ENCODE data around the gene MSRB3. TPM values are rescaled to one million over a fixed set of nuclear protein-coding genes. Genes with fewer than 3 reads are reported as not detected.
A peak's percentile ranks its signal among the peaks of the same experiment; 100 is the strongest.
"Not testable (repeated sequence)": the region's sequence is repeated elsewhere in the genome, so short reads cannot be mapped to it uniquely, and the experiment has no call there.

The MSRB3 gene
- total RNA-seq, 4 donors from 2014 or later, result 21.7 to 56.9 (median 26.4) TPM

DNA sequence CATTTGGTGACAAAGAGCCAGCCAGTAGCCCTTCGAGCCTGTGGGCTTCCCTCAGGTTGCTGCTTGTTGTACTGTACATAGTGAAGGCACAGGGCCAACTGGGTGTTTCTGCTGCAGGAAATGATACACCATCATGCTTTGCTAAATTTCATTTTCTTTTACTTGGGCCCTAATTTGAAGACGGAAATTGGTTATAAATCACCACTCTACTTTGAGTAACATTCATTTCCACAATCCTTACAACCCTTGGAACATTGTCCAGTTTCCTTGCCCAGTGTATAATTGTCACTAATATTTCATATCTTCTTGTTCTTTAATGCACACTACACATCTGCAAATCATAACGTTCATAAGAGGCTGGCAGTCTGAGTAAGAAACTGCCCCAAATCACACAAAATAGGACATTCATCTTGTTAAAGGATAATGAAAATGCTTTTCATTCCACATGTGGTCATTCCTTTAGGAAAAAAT lies 30.2 kb downstream of the MSRB3 start:
- Histone ChIP-seq H3K27ac (peak overlapping the region in 1 of 4 donors; percentile 51), H3K4me3 (no peak overlapping the region), H3K9me3 (no peaks in the 10 kb centered on the region), H3K4me1 (peaks cover 0 to 22% (median 9%) of the 10 kb centered on the region in 4 donors), H3K36me3 (no peaks in the 10 kb centered on the region), H3K27me3 (no peaks in the 10 kb centered on the region)
- no peak for DNase-seq
- TF ChIP-seq, protein P1, sequence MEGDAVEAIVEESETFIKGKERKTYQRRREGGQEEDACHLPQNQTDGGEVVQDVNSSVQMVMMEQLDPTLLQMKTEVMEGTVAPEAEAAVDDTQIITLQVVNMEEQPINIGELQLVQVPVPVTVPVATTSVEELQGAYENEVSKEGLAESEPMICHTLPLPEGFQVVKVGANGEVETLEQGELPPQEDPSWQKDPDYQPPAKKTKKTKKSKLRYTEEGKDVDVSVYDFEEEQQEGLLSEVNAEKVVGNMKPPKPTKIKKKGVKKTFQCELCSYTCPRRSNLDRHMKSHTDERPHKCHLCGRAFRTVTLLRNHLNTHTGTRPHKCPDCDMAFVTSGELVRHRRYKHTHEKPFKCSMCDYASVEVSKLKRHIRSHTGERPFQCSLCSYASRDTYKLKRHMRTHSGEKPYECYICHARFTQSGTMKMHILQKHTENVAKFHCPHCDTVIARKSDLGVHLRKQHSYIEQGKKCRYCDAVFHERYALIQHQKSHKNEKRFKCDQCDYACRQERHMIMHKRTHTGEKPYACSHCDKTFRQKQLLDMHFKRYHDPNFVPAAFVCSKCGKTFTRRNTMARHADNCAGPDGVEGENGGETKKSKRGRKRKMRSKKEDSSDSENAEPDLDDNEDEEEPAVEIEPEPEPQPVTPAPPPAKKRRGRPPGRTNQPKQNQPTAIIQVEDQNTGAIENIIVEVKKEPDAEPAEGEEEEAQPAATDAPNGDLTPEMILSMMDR (IDR thresholded peaks at IDR 0.05), result no peak
- no peak for TF ChIP-seq POLR2AphosphoS5 (IDR thresholded peaks at IDR 0.05)
- no peak for TF ChIP-seq POLR2A (IDR thresholded peaks at IDR 0.05)
- TF ChIP-seq EP300 (IDR thresholded peaks at IDR 0.05; ENCODE audit: low read depth), result no peak
- 39 to 40% methylated on average over 3 of the region's 3 CpGs for whole genome bisulfite sequencing, 2 donors (ENCODE audit: low coverage in 1 of 2)
- intact Hi-C loops (cut with DNase I; ENCODE audit: low total_unique reads), result no loop called here
- in situ Hi-C loops (cut with MboI; ENCODE audit: low pct_ligation_motif_present in 1 of 4, low pct_unique_long_range_greater_than_20kb in 1 of 4, low sequenced_read_pairs in 3 of 4), result loop anchor here in 3 of 4 donors (10.0 to 25.0 kb wide), 2 partner anchors 779 to 796 kb away; no protein-coding TSS in a partner anchor

DNA sequence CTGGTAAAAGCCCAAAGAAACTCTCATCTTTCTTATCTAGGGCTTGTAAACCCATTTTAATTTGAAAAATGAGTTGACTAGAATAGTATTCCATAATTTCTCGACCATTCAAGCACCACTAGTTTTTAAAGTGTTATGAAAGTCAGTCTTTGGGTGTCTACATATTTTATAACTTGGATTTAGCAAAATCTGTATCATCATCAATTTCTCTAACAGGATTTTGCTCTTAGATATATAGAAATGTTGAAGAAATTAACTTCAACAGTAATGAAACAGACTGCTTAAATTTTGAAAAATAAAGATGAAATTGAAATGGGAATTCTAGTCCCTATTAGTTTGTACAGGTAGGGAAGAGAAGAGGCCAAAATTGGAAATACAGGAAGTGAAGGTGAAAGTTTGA lies 32.8 kb downstream of the MSRB3 start:
- in situ Hi-C loops (cut with MboI; ENCODE audit: low pct_ligation_motif_present in 1 of 4, low pct_unique_long_range_greater_than_20kb in 1 of 4, low sequenced_read_pairs in 3 of 4), result loop anchor here in 2 of 4 donors (25.0 kb wide), 1 partner anchor 776 kb away; no protein-coding TSS in a partner anchor
- WGBS, 2 donors (ENCODE audit: low coverage in 1 of 2), result 43 to 67% methylated on average over 1 of the region's 1 CpG
- no peak for DNase-seq
- Histone ChIP-seq H3K4me3 (no peak overlapping the region), H3K27me3 (no peaks in the 10 kb centered on the region), H3K4me1 (peaks cover 0 to 22% (median 9%) of the 10 kb centered on the region in 4 donors), H3K27ac (no peak overlapping the region), H3K9me3 (no peaks in the 10 kb centered on the region), H3K36me3 (no peaks in the 10 kb centered on the region)
- intact Hi-C loops (cut with DNase I; ENCODE audit: low total_unique reads), result no loop called here
- TF ChIP-seq POLR2A (IDR thresholded peaks at IDR 0.05), result no peak
- TF ChIP-seq POLR2AphosphoS5 (IDR thresholded peaks at IDR 0.05), result no peak
- TF ChIP-seq EP300 (IDR thresholded peaks at IDR 0.05; ENCODE audit: low read depth), result no peak
- TF ChIP-seq, protein P1 (IDR thresholded peaks at IDR 0.05), result no peak

DNA sequence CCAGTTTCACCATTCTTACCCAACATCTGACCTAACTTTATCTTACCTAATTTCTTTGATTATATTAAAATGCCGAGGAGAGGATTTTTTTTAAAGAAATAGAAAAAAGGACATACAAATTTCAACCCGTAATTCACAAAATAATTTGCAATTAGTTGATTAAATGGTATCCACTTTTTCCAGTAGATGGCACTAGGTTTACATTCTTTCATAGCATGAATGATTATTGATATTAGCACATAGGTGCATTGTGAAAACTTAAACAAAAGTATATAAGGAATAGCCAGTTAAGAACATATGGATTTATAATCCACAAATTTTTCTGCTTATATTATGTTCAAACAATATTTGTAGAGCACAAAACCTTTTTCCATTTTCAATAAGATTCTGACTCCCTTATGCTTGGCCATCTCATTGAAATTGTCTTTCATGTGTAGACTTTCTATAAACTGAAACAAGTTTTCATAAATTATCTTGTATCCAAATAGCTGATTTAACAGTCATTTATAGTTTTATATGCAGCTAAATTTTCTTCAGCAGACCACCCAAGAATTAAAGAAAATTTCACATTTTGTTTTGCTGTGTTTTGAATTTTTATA lies 35.3 kb downstream of the MSRB3 start:
- 38 to 50% methylated on average over 2 of the region's 2 CpGs for WGBS, 2 donors (ENCODE audit: low coverage in 1 of 2)
- intact Hi-C loops (cut with DNase I; ENCODE audit: low total_unique reads) (no loop called here), in situ Hi-C loops (cut with MboI; ENCODE audit: low pct_ligation_motif_present in 1 of 4, low pct_unique_long_range_greater_than_20kb in 1 of 4, low sequenced_read_pairs in 3 of 4) (loop anchor here in 2 of 4 donors (25.0 kb wide), 1 partner anchor 773 kb away; no protein-coding TSS in a partner anchor)
- Histone ChIP-seq H3K4me3 (no peak overlapping the region), H3K4me1 (peaks cover 0 to under 1% (median 0%) of the 10 kb centered on the region in 4 donors), H3K9me3 (no peaks in the 10 kb centered on the region), H3K36me3 (no peaks in the 10 kb centered on the region), H3K27ac (no peak overlapping the region), H3K27me3 (no peaks in the 10 kb centered on the region)
- no peak for TF ChIP-seq EP300 (IDR thresholded peaks at IDR 0.05; ENCODE audit: low read depth)
- TF ChIP-seq, protein P1 (IDR thresholded peaks at IDR 0.05), result peak in 2 of 5 experiments; percentile 14 to 23
- DNase-seq, result no peak

DNA sequence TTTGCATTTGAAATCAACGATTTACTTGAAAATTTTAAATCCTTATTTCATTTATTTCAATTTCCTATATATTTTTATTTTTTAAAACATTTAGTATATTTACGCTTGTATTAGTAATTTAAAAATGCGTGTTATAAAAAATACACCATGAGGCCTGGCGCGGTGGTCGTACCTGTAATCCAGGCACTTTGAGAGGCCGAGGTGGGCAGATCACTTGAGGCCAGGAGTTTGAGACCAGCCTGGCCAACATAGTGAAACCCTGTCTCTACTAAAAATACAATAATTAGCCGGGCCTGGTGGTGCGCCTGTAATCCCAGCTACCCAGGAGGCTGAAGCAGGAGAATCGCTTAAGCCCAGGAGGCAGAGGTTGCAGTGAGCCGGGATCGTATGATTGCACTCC lies 36.8 kb downstream of the MSRB3 start:
- H3K9me3 ChIP-seq; intact Hi-C loops (cut with DNase I; ENCODE audit: low total_unique reads); DNase-seq; H3K4me1 ChIP-seq; H3K27ac ChIP-seq; H3K36me3 ChIP-seq; H3K4me3 ChIP-seq; H3K27me3 ChIP-seq: not testable (repeated sequence)
- in situ Hi-C loops (cut with MboI; ENCODE audit: low pct_ligation_motif_present in 1 of 4, low pct_unique_long_range_greater_than_20kb in 1 of 4, low sequenced_read_pairs in 3 of 4), result loop anchor here in 2 of 4 donors (25.0 kb wide), 1 partner anchor 772 kb away; no protein-coding TSS in a partner anchor
- WGBS, 2 donors (ENCODE audit: low coverage in 1 of 2), result 91 to 93% methylated on average over 11 to 12 of the region's 12 CpGs
